GM11168 (cell line): ENCODE measurements around the gene KLHL28.

Experiments used
- in situ Hi-C: fragments of 300-500 bp; cut with MboI; formaldehyde crosslinking; loops from one replicate; pipeline ENCODE4 v1.12.0; 2022; ENCODE audit warnings: low sequenced_read_pairs; ENCODE audit not compliant: unreplicated experiment

The KLHL28 gene

DNA sequence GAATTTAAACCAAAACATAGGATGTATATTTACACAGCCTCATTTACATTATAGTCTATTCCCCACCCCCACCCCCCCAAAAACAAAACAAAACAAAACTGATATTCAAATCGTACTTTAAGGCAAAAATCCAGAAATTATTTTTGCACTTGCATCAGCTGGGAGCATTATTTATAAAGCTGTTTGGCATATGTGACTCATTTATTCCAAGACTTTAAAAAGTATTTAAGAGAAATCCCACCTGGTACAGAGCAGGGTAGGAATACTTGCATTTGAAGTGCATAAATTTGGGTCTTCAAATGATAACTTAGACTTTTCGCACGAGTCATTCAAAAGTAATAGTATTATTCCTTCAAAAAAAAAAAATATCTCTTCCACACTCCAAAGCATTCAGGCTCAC, 1.1 kb downstream of the KLHL28 start:
- in situ Hi-C loops: no loop called here

DNA sequence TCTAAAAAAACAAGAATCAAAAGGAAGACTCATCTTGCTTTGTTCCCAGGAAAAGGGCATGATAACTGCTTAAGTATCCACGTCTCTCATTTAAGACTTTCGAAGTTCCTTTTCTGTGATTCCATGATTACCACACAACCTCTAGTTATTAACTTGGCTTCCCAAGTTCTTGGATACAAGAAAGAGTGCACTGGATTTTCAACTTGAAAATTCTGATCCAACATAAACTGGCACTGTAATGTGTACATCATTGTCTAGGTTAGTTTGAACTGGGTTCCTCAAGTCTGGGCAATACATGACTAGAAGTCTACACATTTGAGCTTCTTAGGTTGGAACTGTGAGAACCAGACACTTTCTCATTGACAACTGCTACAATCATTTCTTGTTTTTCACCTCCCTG, 1.6 kb downstream of the KLHL28 start:
- in situ Hi-C loops: no loop called here

DNA sequence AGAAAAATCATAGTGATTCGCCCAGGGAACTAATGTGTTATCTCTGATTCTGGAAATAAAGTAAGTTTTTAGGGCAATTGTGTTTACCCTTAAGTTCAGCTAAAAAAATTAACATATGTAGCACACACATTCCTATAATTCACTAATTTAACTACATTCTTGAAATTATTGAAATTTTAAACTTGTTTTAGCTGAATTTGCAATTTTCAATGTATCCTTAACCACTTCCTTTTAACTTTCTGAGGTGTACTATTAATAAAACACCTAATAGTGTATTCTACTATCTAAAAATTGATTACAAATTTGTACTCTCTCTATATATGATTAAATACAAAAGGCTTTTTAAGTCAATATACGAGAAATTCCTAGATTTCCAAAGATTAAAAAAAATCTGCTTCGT, 2.2 kb downstream of the KLHL28 start:
- in situ Hi-C loops: no loop called here

DNA sequence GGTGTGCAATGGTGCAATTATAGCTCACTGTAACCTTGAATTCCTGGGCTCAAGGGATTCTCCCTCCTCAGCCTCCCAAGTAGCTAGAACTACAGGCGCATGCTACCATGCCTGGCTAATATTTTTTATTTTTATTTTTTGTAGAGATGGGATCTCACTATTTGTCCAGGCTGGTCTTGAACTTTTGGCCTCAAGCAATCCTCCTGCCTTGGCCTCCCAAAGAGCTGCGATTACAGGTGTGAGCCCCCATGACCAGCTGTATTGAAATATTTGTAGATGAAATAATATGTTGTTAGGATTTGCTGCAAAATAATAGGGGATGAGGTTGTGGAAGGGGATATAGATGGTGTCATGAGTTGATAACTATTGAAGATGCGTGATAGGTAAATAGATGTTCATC, 4.9 kb downstream of the KLHL28 start:
- in situ Hi-C loops: no loop called here

DNA sequence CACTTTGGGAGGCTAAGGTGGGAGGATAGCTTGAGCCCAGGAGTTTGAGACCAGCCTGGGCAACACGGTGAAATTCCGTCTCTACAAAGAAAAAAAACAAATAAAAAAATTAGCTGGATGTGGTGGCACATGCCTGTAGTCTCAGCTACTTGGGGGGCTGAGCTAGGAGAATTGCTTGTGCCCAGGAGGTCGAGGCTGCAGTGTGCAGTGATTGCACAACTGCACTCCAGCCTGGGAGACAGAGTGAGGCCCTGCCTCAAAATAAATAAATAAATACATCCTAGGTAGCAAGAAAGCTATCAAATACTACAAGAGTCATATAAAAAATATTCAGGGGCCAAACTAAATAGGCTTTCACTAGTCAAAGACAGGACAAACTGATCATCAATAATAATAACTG, 6.2 kb downstream of the KLHL28 start:
- in situ Hi-C loops: no loop called here

DNA sequence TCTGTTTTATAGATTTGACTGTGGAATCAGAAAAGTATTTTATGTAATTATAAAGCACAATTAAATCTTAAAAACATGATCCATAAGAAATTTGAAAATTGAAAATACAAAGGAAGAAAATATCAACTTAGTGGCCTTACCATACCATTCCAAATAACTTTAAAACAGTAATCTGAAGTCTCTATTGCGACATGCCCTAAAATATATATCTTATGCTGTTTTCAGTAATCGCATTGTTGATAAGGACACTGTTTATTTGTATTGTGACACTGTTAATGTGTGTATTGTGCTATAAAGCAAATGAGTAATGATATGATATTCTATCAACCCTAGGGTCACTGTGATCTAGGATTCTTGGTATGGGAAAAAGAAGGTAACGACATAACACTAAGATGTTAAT, 7.0 kb downstream of the KLHL28 start:
- in situ Hi-C loops: no loop called here

DNA sequence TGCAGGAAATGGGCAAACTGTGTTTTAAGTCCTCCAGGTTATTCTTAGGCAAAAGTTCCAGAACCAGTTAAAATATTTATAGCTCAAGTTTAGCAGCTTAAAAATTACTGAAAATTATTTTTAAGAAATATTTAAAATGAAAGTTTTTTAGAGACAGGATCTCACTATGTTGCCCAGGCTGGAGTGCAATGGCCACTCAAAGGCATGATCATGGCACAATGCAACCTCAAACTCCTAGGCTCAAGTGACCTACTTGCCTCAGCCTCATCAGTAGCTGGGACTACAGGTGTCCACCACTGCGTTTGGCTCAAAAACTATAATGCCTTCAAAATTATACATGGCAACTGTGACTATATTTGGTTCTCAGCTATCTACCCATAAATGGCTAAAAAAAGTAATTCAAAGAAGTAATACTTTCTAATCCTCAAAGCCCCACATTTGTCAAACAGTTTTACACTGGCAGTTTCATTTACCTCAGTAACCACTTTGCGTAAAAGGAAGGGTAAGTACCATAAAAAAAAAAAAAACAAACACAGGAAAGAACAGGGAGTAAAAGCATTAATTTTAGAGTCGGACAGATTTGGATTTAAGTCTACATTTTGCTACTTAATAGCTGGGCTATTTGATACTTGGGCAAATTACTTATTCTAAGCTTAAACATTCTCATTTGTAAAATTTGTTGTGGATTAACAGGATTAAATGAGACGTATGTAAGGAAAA, 9.2 kb downstream of the KLHL28 start:
- in situ Hi-C loops: no loop called here

DNA sequence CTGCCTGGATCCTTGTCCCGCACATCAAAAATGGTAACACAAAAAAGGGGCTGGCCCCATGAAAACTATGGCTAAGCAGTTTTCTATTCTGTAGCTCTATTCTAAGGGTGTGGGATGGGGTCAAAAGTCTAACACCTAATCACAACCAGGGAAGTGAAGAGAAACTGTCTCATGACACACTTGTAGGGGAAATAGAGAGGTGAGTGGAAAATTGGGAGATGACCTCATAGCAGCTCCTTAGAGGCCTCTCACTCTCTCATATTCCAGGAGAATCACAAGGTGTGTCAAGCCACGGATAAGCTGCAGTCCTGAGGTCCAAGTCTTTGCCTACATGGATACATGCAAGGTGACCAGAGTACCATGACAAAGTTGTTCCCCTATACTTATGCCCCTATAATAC, 10.7 kb downstream of the KLHL28 start:
- in situ Hi-C loops: no loop called here

- in situ Hi-C loops: no loop called here
These were observed 16.5 kb downstream of the KLHL28 start for GRCh38 chr14:44945264-44945663.

DNA sequence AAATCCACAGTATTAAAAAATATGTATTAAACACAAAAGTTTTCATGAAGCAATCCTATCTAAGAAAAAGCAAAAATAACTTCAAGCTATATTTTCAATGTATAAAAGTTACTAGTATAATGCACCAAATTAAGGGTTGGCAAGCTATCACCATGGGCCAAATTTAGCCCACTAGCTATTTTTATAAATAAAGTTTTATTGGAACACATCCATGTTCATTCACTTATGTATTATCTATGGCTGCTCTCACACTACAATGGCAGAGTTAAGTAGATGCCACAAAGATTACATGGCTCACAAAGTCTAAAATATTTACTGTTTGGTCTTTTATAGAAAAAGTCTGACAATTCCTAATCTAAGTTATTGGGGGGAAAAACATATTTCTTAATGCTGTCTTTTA, 17.6 kb downstream of the KLHL28 start:
- in situ Hi-C loops: no loop called here

GRCh38 chr14:44942436-44942835, 19.3 kb downstream of the KLHL28 start:
- in situ Hi-C loops: no loop called here

- in situ Hi-C loops: no loop called here
These were observed 20.2 kb downstream of the KLHL28 start for GRCh38 chr14:44941591-44941990.

GRCh38 chr14:44940944-44941343, 20.8 kb downstream of the KLHL28 start:
- in situ Hi-C loops: no loop called here

GRCh38 chr14:44940211-44940610, 21.5 kb downstream of the KLHL28 start:
- in situ Hi-C loops: no loop called here

DNA sequence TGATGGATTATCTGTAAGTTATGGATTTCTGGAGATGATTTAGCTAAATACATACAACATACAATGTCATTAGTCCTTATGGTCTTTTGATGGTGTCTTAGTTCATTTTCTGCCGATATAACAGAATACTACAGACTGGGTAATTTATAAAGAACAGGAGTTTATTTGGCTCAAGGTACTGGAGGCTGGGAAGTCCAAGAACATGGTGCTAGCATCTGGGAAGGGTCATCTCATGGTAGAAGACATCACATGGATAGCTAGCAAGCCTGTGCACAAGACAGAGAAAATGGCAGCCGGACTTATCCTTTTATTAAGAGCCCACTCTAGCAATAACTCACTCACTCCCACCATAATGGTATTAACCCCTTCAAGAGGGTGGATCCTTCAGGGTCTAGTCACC, 24.2 kb downstream of the KLHL28 start:
- in situ Hi-C loops: no loop called here

DNA sequence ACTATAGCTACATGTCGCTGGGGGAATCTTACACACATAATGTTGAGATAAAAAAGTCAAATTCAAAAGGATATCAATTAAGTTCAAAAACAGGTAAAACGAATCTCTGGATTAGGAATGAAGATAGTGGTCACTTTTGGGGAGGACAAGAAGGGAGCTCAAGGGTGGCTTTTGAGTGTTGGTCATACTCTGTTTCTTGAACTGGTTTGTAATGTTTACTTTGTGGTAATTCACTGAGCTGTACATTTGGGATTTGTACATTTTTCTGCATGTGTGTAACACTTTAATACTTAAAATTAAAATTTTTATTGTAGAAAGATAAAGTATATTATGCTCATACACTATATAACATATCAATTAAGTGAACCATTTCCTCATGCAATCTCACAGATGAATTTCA, 26.6 kb downstream of the KLHL28 start:
- in situ Hi-C loops: no loop called here

GRCh38 chr14:44928793-44929192, 33.0 kb downstream of the KLHL28 start:
- in situ Hi-C loops: no loop called here

GRCh38 chr14:44914849-44915248, 46.9 kb downstream of the KLHL28 start:
- in situ Hi-C loops: loop anchor here (25.0 kb wide), 1 partner anchor 347 kb away; the partner anchor contains the start of gene MIS18BP1

DNA sequence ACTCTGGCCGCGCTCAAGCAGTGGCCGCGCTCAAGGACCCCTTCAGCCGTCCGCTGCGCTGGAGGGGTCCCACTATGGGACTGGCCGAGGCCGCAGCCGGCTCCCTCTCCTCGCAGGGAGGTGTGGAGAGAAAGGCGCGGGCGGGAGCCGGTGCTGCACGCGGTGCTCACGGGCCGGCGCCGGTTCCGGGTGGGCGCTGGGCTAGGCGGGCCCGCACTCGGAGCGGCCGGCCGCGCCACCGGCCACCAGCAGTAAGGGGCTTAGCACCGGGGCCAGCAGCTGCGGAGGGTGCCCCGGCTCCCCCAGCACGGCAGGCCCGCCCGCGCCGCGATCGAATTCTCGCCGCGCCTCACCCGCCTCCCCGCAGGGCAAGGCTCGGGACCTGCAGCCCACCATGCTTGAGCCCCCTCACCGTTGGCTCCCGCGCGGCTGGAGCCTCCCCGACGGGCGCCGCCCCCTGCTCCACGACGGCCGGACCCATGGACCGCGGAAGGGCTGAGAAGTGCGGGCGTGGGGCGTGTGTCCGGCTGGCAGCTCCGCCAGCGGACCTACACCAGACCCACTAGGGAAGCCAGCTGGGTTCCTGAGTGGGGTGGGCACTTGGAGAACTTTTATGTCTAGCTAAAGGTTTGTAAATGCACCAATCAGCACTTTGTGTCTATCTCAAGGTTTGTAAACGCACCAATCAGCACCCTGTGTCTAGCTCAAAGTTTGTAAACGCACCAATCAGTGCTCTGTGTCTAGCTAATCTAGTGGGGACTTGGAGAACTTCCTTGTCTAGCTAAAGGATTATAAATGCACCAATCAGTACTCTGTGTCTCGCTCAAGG, 49.5 kb downstream of the KLHL28 start:
- in situ Hi-C loops: loop anchor here (25.0 kb wide), 1 partner anchor 350 kb away; the partner anchor contains the start of gene MIS18BP1

- in situ Hi-C loops: loop anchor here (25.0 kb wide), 1 partner anchor 351 kb away; the partner anchor contains the start of gene MIS18BP1
These were observed 50.9 kb downstream of the KLHL28 start for GRCh38 chr14:44910821-44911220.

DNA sequence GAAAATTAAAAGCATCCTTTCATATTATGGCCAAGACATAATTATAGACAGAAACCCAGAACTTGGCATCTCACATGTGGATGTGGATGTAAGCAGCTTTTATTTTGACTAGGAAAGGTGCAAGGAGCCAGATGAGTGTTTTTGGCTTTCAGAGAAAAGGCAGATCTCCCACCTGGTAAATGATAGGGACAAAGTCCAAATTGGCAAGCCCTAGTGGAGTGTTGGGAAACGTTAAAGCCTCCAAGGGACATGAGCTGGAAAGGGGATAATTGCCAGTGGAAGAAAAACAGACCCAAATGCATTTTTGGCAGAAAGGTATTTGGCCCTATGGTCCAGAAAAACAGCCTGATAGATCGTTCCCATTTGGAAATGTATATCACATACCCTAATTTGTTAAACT, 60.1 kb downstream of the KLHL28 start:
- in situ Hi-C loops: loop anchor here (25.0 kb wide), 1 partner anchor 361 kb away; the partner anchor contains the start of gene MIS18BP1
